Heart left ventricle (tissue), 11 donors: ENCODE measurements around the gene APEX1. TPM values are rescaled to one million over a fixed set of nuclear protein-coding genes. Genes with fewer than 3 reads are reported as not detected.

ENCODE experiments used
- polyA plus RNA-seq, 2 donors: library from polyadenylated mRNA; stranded (reverse); fragments of 200-250 nt; gene quantifications; one replicate each; pipeline ENCODE4 v1.2.3, GENCODE V29; 2013
- total RNA-seq, 9 donors: library from RNA; depleted of rRNA in 2 of 9; stranded (reverse); fragments of >200 nt in 2 of 9; fragmentation: NEBNext Ultra II Directional in 3 of 9; extraction: Animal tissue kit (Norgen Biotek cat#: 25700) in 3 of 9; gene quantifications; one replicate each; pipeline versions ENCODE4 v1.1.0 to v1.2.4, GENCODE V29; 2016 to 2023
- donor health status: ischemic (EF 13 %, LVEDD 7.1; RV severe dilation, severe dysfunction).
- donor health status: healthy with polysubstance abuse.
- donor health status: DM: no; HTN: yes; CAD: no.
- donor health status: DM: no; HTN: no; CAD: no.
- donor health status: ischemic (EF 25% LVEDD 5.7; RV mildly dilated, moderate dysfunction).
- donor health status: healthy.
- donor health status: DM: yes; HTN: yes; CAD: no.
- donor health status: PGD.
- donor health status: nonischemic (EF 23%, LVEDD 6.1; RV moderate dilation, normal function).

Gene APEX1
- total and polyA plus RNA-seq, 11 donors = 47.9 to 109 (median 76.4) TPM

Other genes starting within 250 kb of the APEX1 start
- not detected for gene OR11H6, start 231.5 kb upstream of the APEX1 start, total RNA-seq
- not detected for gene OR11H6, start 231.5 kb upstream of the APEX1 start, polyA plus RNA-seq
- not detected for gene OR11H7, start 226.2 kb upstream of the APEX1 start, total RNA-seq
- not detected for gene OR11H7, start 226.2 kb upstream of the APEX1 start, polyA plus RNA-seq
- gene OR11H4, start 215.9 kb upstream of the APEX1 start, total RNA-seq = not detected
- gene OR11H4, start 215.9 kb upstream of the APEX1 start, polyA plus RNA-seq = not detected
- 10 to 100 TPM in 4 of 9 donors, 1 to 10 TPM in 5; 6.1 to 17.0 (median 9.3) TPM for gene TTC5, start 149.3 kb upstream of the APEX1 start, total RNA-seq
- 1 to 10 TPM; 3.2 to 7.4 TPM for gene TTC5, start 149.3 kb upstream of the APEX1 start, polyA plus RNA-seq
- 10 to 100 TPM; 24.5 to 85.6 (median 53.0) TPM for gene CCNB1IP1, start 121.9 kb upstream of the APEX1 start, total RNA-seq
- gene CCNB1IP1, start 121.9 kb upstream of the APEX1 start, polyA plus RNA-seq = 10 to 100 TPM; 84.9 to 99.1 TPM
- 10 to 100 TPM in 7 of 9 donors, 1 to 10 TPM in 2; 6.8 to 20.0 (median 16.2) TPM for gene PARP2, start 111.6 kb upstream of the APEX1 start, total RNA-seq
- 10 to 100 TPM; 10.1 to 21.1 TPM for gene PARP2, start 111.6 kb upstream of the APEX1 start, polyA plus RNA-seq
- gene TEP1, start 41.7 kb upstream of the APEX1 start, total RNA-seq = 10 to 100 TPM in 4 of 9 donors, 1 to 10 TPM in 5; 4.1 to 31.3 (median 9.8) TPM
- gene TEP1, start 41.7 kb upstream of the APEX1 start, polyA plus RNA-seq = 1 to 10 TPM; 7.4 to 9.0 TPM
- gene KLHL33, start 19.1 kb upstream of the APEX1 start, total RNA-seq = under 1 TPM; 0.07 to 1.00 (median 0.58) TPM
- gene KLHL33, start 19.1 kb upstream of the APEX1 start, polyA plus RNA-seq = under 1 TPM; 0.25 to 0.61 TPM
- gene OSGEP, start 414 bp upstream of the APEX1 start, total RNA-seq = 10 to 100 TPM; 16.1 to 40.9 (median 18.5) TPM
- gene OSGEP, start 414 bp upstream of the APEX1 start, polyA plus RNA-seq = 10 to 100 TPM; 21.6 to 30.0 TPM
- gene PIP4P1, start 6.2 kb downstream of the APEX1 start, total RNA-seq = 10 to 100 TPM; 12.3 to 25.3 (median 18.0) TPM
- 10 to 100 TPM; 13.9 to 39.8 TPM for gene PIP4P1, start 6.2 kb downstream of the APEX1 start, polyA plus RNA-seq
- 10 to 100 TPM in 6 of 9 donors, 1 to 10 TPM in 3; 4.2 to 38.5 (median 10.5) TPM for gene PNP, start 14.2 kb downstream of the APEX1 start, total RNA-seq
- gene PNP, start 14.2 kb downstream of the APEX1 start, polyA plus RNA-seq = 10 to 100 TPM in 1 of 2 donors, 1 to 10 TPM in 1; 5.9 to 29.8 TPM
- gene RNASE10, start 50.3 kb downstream of the APEX1 start, total RNA-seq = under 1 TPM in 5 of 9 donors, not detected in 4; 0.21 to 0.34 (median 0.27) TPM
- gene RNASE10, start 50.3 kb downstream of the APEX1 start, polyA plus RNA-seq = not detected
- not detected for gene RNASE9, start 105.8 kb downstream of the APEX1 start, total RNA-seq
- gene RNASE9, start 105.8 kb downstream of the APEX1 start, polyA plus RNA-seq = not detected
- gene RNASE11, start 132.8 kb downstream of the APEX1 start, total RNA-seq = not detected
- not detected for gene RNASE11, start 132.8 kb downstream of the APEX1 start, polyA plus RNA-seq
- not detected for gene RNASE12, start 136.2 kb downstream of the APEX1 start, total RNA-seq
- not detected for gene RNASE12, start 136.2 kb downstream of the APEX1 start, polyA plus RNA-seq
- gene OR6S1, start 186.5 kb downstream of the APEX1 start, total RNA-seq = not detected
- not detected for gene OR6S1, start 186.5 kb downstream of the APEX1 start, polyA plus RNA-seq
- 10 to 100 TPM in 3 of 9 donors, 1 to 10 TPM in 6; 4.7 to 22.2 (median 8.1) TPM for gene RNASE4, start 229.3 kb downstream of the APEX1 start, total RNA-seq
- 1 to 10 TPM; 9.8 TPM for gene RNASE4, start 229.3 kb downstream of the APEX1 start, polyA plus RNA-seq
- 1 to 10 TPM; 2.1 to 9.3 (median 4.0) TPM for gene ANG, start 233.5 kb downstream of the APEX1 start, total RNA-seq
- 1 to 10 TPM; 3.3 to 4.3 TPM for gene ANG, start 233.5 kb downstream of the APEX1 start, polyA plus RNA-seq